Muscle layer of colon (tissue), 2 donors: ENCODE measurements around the gene DPYD.

Experiments used
- H3K27ac ChIP-seq: one replicate; pipeline ENCODE4 v1.7.0; 2013; ENCODE audit warnings: low read depth, mild to moderate bottlenecking, low read length, moderate library complexity
- H3K27me3 ChIP-seq, 2 donors: one replicate each; pipeline ENCODE4 v1.7.0; 2013; ENCODE audit warnings: low read length in 2 of 2, mild to moderate bottlenecking in 2 of 2; ENCODE audit not compliant: insufficient read depth in 2 of 2, control insufficient read depth in 1 of 2
- H3K36me3 ChIP-seq: one replicate; pipeline ENCODE4 v1.7.0; 2013; ENCODE audit warnings: mild to moderate bottlenecking, low read length; ENCODE audit not compliant: insufficient read depth
- H3K4me1 ChIP-seq: one replicate; pipeline ENCODE4 v1.7.0; 2013; ENCODE audit warnings: mild to moderate bottlenecking, low read length; ENCODE audit not compliant: insufficient read depth
- H3K4me3 ChIP-seq, 2 donors: one replicate each; pipeline ENCODE4 v1.7.0; 2013; ENCODE audit warnings: low read length in 2 of 2, low read depth in 1 of 2, mild to moderate bottlenecking in 1 of 2, moderate library complexity in 1 of 2
- H3K9ac ChIP-seq: one replicate; pipeline ENCODE4 v1.7.0; 2013; ENCODE audit warnings: low read length
- H3K9me3 ChIP-seq: one replicate; pipeline ENCODE4 v1.7.0; 2013; ENCODE audit warnings: mild to moderate bottlenecking, low read length
- donor health status: abdominal sarcoma.
- donor health status: Adenocarcinoma of cecum.

The DPYD gene

GRCh38 chr1:97870589-97870988, 50.2 kb downstream of the DPYD start:
- Histone ChIP-seq H3K9ac (no peak overlapping the region), H3K4me3 (no peak overlapping the region), H3K4me1 (no peaks in the 10 kb centered on the region), H3K36me3 (no peaks in the 10 kb centered on the region), H3K9me3 (no peaks in the 10 kb centered on the region), H3K27me3 (no peaks in the 10 kb centered on the region), H3K27ac (no peak overlapping the region)

- no peaks in the 10 kb centered on the region for H3K4me1 ChIP-seq
- H3K27ac ChIP-seq = no peak overlapping the region
- H3K4me3 ChIP-seq = no peak overlapping the region
- no peak overlapping the region for H3K9ac ChIP-seq
- H3K9me3 ChIP-seq = no peaks in the 10 kb centered on the region
- no peaks in the 10 kb centered on the region for H3K27me3 ChIP-seq
- no peaks in the 10 kb centered on the region for H3K36me3 ChIP-seq
These were observed 51.4 kb downstream of the DPYD start for GRCh38 chr1:97869441-97869840.

DNA sequence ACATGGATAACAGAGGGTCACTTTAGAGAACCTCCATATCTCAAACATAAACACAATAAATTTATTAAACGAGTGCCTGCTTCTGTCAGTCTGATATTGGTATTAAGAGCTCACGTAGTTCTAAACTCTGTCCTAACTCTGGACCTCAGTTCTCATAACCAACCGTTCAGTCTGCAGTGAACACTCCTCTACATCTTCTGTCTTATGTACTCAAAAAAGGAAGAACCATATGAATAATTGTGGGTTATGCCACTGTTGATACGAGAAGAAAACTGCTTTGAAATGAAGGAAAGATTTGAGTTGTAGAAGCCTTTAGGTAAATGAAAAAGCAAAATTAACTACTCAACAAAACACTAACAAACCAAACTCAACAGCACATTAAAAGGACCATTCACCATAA, 53.7 kb downstream of the DPYD start:
- Histone ChIP-seq H3K27ac (no peak overlapping the region), H3K36me3 (no peaks in the 10 kb centered on the region)

GRCh38 chr1:97864615-97865014, 56.2 kb downstream of the DPYD start:
- Histone ChIP-seq H3K36me3 (no peaks in the 10 kb centered on the region), H3K9ac (no peak overlapping the region), H3K27me3 (no peaks in the 10 kb centered on the region), H3K27ac (no peak overlapping the region), H3K4me3 (no peak overlapping the region), H3K9me3 (no peaks in the 10 kb centered on the region), H3K4me1 (no peaks in the 10 kb centered on the region)

More for the DNA sequence above, 53.7 kb downstream of the DPYD start:
- Histone ChIP-seq H3K9ac (no peak overlapping the region), H3K27me3 (no peaks in the 10 kb centered on the region), H3K4me3 (no peak overlapping the region), H3K4me1 (no peaks in the 10 kb centered on the region), H3K9me3 (no peaks in the 10 kb centered on the region)

- Histone ChIP-seq H3K27ac (no peak overlapping the region), H3K9ac (no peak overlapping the region), H3K36me3 (no peaks in the 10 kb centered on the region), H3K4me1 (peaks cover 6% of the 10 kb centered on the region), H3K27me3 (no peaks in the 10 kb centered on the region), H3K4me3 (no peak overlapping the region), H3K9me3 (no peaks in the 10 kb centered on the region)
These were observed 67.6 kb downstream of the DPYD start for GRCh38 chr1:97853221-97853620.

- Histone ChIP-seq H3K27me3 (no peaks in the 10 kb centered on the region), H3K27ac (no peak overlapping the region), H3K4me3 (no peak overlapping the region), H3K36me3 (no peaks in the 10 kb centered on the region), H3K9ac (no peak overlapping the region), H3K9me3 (no peaks in the 10 kb centered on the region), H3K4me1 (peaks cover 6% of the 10 kb centered on the region)
These were observed 71.2 kb downstream of the DPYD start for GRCh38 chr1:97849345-97850340.

DNA sequence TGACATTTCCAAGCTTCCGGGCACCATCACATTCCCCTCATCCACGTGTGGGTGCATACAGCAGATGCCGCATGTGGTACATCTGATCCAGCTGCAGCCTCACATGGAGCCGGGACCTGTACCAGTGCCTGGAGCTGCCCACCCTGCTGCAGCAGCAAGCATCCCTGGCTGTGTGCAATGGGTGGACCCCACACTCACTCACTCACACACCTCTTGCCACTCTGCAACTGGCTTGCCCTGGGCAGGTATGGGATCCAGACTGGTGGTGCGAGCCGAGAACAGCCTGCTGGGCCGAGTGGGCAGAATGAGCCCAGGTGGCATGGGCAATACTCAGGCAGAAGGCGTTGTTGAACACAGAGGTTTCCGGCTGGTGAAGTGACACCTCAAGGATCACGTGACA, 75.0 kb downstream of the DPYD start:
- no peak overlapping the region for H3K9ac ChIP-seq
- no peaks in the 10 kb centered on the region for H3K27me3 ChIP-seq
- H3K27ac ChIP-seq = no peak overlapping the region
- no peak overlapping the region for H3K4me3 ChIP-seq
- peaks cover 6% of the 10 kb centered on the region for H3K4me1 ChIP-seq
- H3K9me3 ChIP-seq = no peaks in the 10 kb centered on the region
- no peaks in the 10 kb centered on the region for H3K36me3 ChIP-seq

GRCh38 chr1:97844552-97845089, 76.2 kb downstream of the DPYD start:
- H3K9ac ChIP-seq = no peak overlapping the region
- H3K27me3 ChIP-seq = no peaks in the 10 kb centered on the region
- H3K27ac ChIP-seq = no peak overlapping the region
- no peaks in the 10 kb centered on the region for H3K9me3 ChIP-seq
- H3K36me3 ChIP-seq = no peaks in the 10 kb centered on the region
- no peaks in the 10 kb centered on the region for H3K4me1 ChIP-seq
- no peak overlapping the region for H3K4me3 ChIP-seq

DNA sequence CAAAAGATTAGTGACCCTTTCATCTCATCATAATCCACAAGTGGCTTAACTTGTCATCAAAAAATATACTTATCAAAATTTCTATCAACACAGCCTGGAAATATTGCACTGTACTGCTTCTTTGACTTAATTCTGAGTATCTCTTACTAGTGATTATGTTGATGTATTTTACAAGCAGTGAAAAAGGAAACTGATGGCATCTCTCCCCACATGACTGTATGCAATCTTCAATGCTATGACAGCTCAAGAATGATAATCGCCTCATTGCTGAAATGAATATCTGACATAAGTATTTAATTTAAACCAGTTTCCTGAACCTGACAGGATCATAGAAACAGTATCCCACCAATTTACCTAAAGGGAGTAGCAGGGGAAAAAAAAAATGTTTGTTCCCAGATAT, 79.5 kb downstream of the DPYD start:
- Histone ChIP-seq H3K4me1 (no peaks in the 10 kb centered on the region), H3K9ac (no peak overlapping the region), H3K36me3 (no peaks in the 10 kb centered on the region), H3K27me3 (no peaks in the 10 kb centered on the region), H3K4me3 (no peak overlapping the region), H3K9me3 (no peaks in the 10 kb centered on the region), H3K27ac (no peak overlapping the region)

DNA sequence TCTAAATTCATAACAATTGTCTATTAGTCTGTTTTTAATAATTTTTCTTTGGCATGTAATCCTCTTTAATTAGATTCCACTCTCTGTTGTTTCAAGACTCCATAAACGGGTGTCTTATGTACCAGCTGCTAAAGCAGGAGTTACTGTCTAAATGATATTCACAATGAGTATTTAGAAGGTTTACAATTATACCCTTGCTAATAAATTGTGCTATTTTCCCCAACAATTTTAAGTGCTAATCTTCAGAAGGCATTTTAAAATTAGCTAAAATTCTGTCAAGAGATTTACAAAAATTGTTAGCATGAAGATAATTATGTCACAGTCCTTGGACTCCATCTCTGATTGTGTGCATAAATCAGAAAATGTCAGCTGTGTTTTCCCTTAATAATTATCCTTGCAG, 83.7 kb downstream of the DPYD start:
- no peak overlapping the region for H3K27ac ChIP-seq
- no peaks in the 10 kb centered on the region for H3K4me1 ChIP-seq
- H3K36me3 ChIP-seq = no peaks in the 10 kb centered on the region
- no peak overlapping the region for H3K4me3 ChIP-seq
- H3K27me3 ChIP-seq = no peaks in the 10 kb centered on the region
- H3K9me3 ChIP-seq = no peaks in the 10 kb centered on the region
- no peak overlapping the region for H3K9ac ChIP-seq

GRCh38 chr1:97834899-97835298, 85.9 kb downstream of the DPYD start:
- H3K9me3 ChIP-seq = no peaks in the 10 kb centered on the region
- no peak overlapping the region for H3K9ac ChIP-seq
- no peaks in the 10 kb centered on the region for H3K36me3 ChIP-seq

GRCh38 chr1:97833881-97834280, 87.0 kb downstream of the DPYD start:
- Histone ChIP-seq H3K27me3 (no peaks in the 10 kb centered on the region), H3K9me3 (no peaks in the 10 kb centered on the region), H3K4me1 (no peaks in the 10 kb centered on the region), H3K4me3 (no peak overlapping the region), H3K27ac (no peak overlapping the region), H3K36me3 (no peaks in the 10 kb centered on the region), H3K9ac (no peak overlapping the region)

More at GRCh38 chr1:97834899-97835298, 85.9 kb downstream of the DPYD start:
- H3K4me3 ChIP-seq = no peak overlapping the region
- no peak overlapping the region for H3K27ac ChIP-seq
- H3K4me1 ChIP-seq = no peaks in the 10 kb centered on the region
- no peaks in the 10 kb centered on the region for H3K27me3 ChIP-seq
